GM08714 (cell line): Measurements from ENCODE around the gene TEX19.
"Not testable (repeated sequence)": the region's sequence is repeated elsewhere in the genome, so short reads cannot be mapped to it uniquely, and the experiment has no call there.

Experiments used
- H3K4me3 ChIP-seq: fragments of 200-500 bp; sonication (Bioruptor generic); 2 replicates; pipeline ENCODE4 v1.5.1; 2014; ENCODE audit warnings: mild to moderate bottlenecking, low read length, inconsistent platforms
- ZNF274 ChIP-seq: IDR thresholded peaks from 2 replicates; pipeline ENCODE4 v1.6.1; 2012; ENCODE audit warnings: mild to moderate bottlenecking, low read depth, low read length

Gene TEX19

GRCh38 chr17:82339634-82340580 is 19.1 kb upstream of the TEX19 start:
- no peak for TF ChIP-seq ZNF274
- H3K4me3 ChIP-seq = no peak overlapping the region

- TF ChIP-seq ZNF274 = no peak
- no peak overlapping the region for H3K4me3 ChIP-seq
These were observed 16.5 kb upstream of the TEX19 start for GRCh38 chr17:82342361-82343079.

GRCh38 chr17:82343560-82343959 is 15.5 kb upstream of the TEX19 start:
- TF ChIP-seq ZNF274 = no peak
- no peak overlapping the region for H3K4me3 ChIP-seq

GRCh38 chr17:82344175-82344907 is 14.7 kb upstream of the TEX19 start:
- H3K4me3 ChIP-seq = no peak overlapping the region
- TF ChIP-seq ZNF274 = no peak

GRCh38 chr17:82345151-82345976 is 13.7 kb upstream of the TEX19 start:
- no peak for TF ChIP-seq ZNF274
- no peak overlapping the region for H3K4me3 ChIP-seq

GRCh38 chr17:82346342-82347300 is 12.4 kb upstream of the TEX19 start:
- H3K4me3 ChIP-seq = no peak overlapping the region
- no peak for TF ChIP-seq ZNF274

- H3K4me3 ChIP-seq = not testable (repeated sequence)
These were observed 11.1 kb upstream of the TEX19 start for GRCh38 chr17:82347994-82348393.

- no peak for TF ChIP-seq ZNF274
- no peak overlapping the region for H3K4me3 ChIP-seq
These were observed 10.6 kb upstream of the TEX19 start for GRCh38 chr17:82348434-82348833.

GRCh38 chr17:82348866-82349265 is 10.2 kb upstream of the TEX19 start:
- no peak for TF ChIP-seq ZNF274
- H3K4me3 ChIP-seq = no peak overlapping the region

- TF ChIP-seq ZNF274 = no peak
- H3K4me3 ChIP-seq = no peak overlapping the region
These were observed 9.8 kb upstream of the TEX19 start for GRCh38 chr17:82349287-82349701.

GRCh38 chr17:82350182-82351030 is 8.6 kb upstream of the TEX19 start:
- H3K4me3 ChIP-seq = no peak overlapping the region
- no peak for TF ChIP-seq ZNF274

- H3K4me3 ChIP-seq = no peak overlapping the region
- TF ChIP-seq ZNF274 = no peak
These were observed 7.8 kb upstream of the TEX19 start for GRCh38 chr17:82351254-82351712.
